B cell (primary cell): ENCODE data around the gene LMNTD1. TPM values are rescaled to one million over a fixed set of nuclear protein-coding genes. Genes with fewer than 3 reads are reported as not detected.
A peak's percentile ranks its signal among the peaks of the same experiment; 100 is the strongest.

ENCODE experiments used
- ATAC-seq: fragments of 200-7000 bp; cut with Tn5 transposase; one replicate; pipeline ENCODE4 v1.10.0; 2021; ENCODE audit warnings: low read depth, mild to moderate bottlenecking, moderate number of reproducible peaks, moderate library complexity
- CTCF ChIA-PET: fragments of 350-600 bp; sonication (Branson Sonifier 250); formaldehyde crosslinking; loops from one replicate; lab custom pipeline; 2021; ENCODE audit warnings: antibody characterized with exemption, inconsistent platforms; lab: Charles Lee
- POLR2A ChIA-PET: fragments of 350-600 bp; sonication (Branson Sonifier 250); formaldehyde crosslinking; loops from one replicate; lab custom pipeline; 2021; ENCODE audit warnings: antibody characterized with exemption; lab: Charles Lee
- DNase-seq: peaks from one replicate; pipeline ENCODE4 v3.0.0; 2013
- H2AFZ ChIP-seq: 2 replicates; pipeline ENCODE4 v1.6.1; 2012; ENCODE audit warnings: mild to moderate bottlenecking, low read depth, low read length; ENCODE audit not compliant: insufficient read depth, poor library complexity, severe bottlenecking
- H3K27ac ChIP-seq, 2 donors: 1 replicate in 1 of 2; 2 replicates in 1 of 2; pipeline ENCODE4 v1.5.1; 2012 to 2013; ENCODE audit warnings: low read length in 2 of 2, mild to moderate bottlenecking in 2 of 2, moderate library complexity in 1 of 2
- H3K27me3 ChIP-seq, 4 experiments: fragments of 200-600 bp in 1 of 4; sonication (generic) in 1 of 4; replicated peaks in 1 of 4; 1 replicate in 2 of 4; 2 replicates in 2 of 4; pipeline versions ENCODE4 v1.6.1 to v1.7.0; 2013 to 2016; ENCODE audit warnings: low read length in 3 of 4, mild to moderate bottlenecking in 2 of 4, mixed read lengths in 1 of 4, moderate library complexity in 1 of 4; ENCODE audit not compliant: insufficient read depth in 4 of 4, control insufficient read depth in 3 of 4; ENCODE audit errors: control extremely low read depth in 1 of 4
- H3K36me3 ChIP-seq, 2 experiments: replicated peaks in 1 of 2; 1 replicate in 1 of 2; 2 replicates in 1 of 2; pipeline versions ENCODE4 v1.6.1 to v1.7.1; 2013; ENCODE audit warnings: low read length in 1 of 2; ENCODE audit not compliant: insufficient read depth in 2 of 2, control insufficient read depth in 1 of 2; ENCODE audit errors: control extremely low read depth in 1 of 2, extremely low read depth in 1 of 2
- H3K4me1 ChIP-seq, 2 donors: fragments of 200-600 bp in 1 of 2; sonication (generic) in 1 of 2; 1 replicate in 1 of 2; 2 replicates in 1 of 2; pipeline versions ENCODE4 v1.5.1 to v1.6.1; 2013 to 2017; ENCODE audit warnings: low read length in 2 of 2; ENCODE audit not compliant: control insufficient read depth in 2 of 2, insufficient read depth in 2 of 2
- H3K4me2 ChIP-seq: replicated peaks from 2 replicates; pipeline ENCODE3; 2012; ENCODE audit warnings: mild to moderate bottlenecking, low read depth, low read length; ENCODE audit not compliant: poor library complexity, severe bottlenecking
- H3K4me3 ChIP-seq, 5 experiments: fragments of 200-600 bp in 1 of 5; sonication (generic) in 1 of 5; 1 replicate in 3 of 5; 2 replicates in 2 of 5; pipeline versions ENCODE4 v1.5.1 to v1.7.0; 2011 to 2016; ENCODE audit warnings: low read length in 4 of 5, mild to moderate bottlenecking in 4 of 5, low read depth in 2 of 5, control low read depth in 1 of 5, moderate library complexity in 1 of 5; ENCODE audit not compliant: insufficient read depth in 1 of 5; ENCODE audit errors: control extremely low read depth in 1 of 5, extremely low read depth in 1 of 5
- H3K79me2 ChIP-seq: fragments of 200-600 bp; sonication (generic); one replicate; pipeline ENCODE4 v1.6.0; 2016; ENCODE audit warnings: low read length; ENCODE audit not compliant: control insufficient read depth, insufficient read depth
- H3K9ac ChIP-seq: fragments of 200-600 bp; sonication (generic); 2 replicates; pipeline ENCODE4 v1.6.1; 2017; ENCODE audit warnings: mild to moderate bottlenecking, low read length, moderate library complexity
- H3K9me3 ChIP-seq, 3 donors: one replicate each; pipeline versions ENCODE4 v1.6.1 to v1.7.1; 2013; ENCODE audit warnings: low read length in 2 of 3; ENCODE audit not compliant: control insufficient read depth in 2 of 3, insufficient read depth in 1 of 3; ENCODE audit errors: control extremely low read depth in 1 of 3
- H4K20me1 ChIP-seq: 2 replicates; pipeline ENCODE4 v1.6.0; 2012; ENCODE audit warnings: mild to moderate bottlenecking, low read length; ENCODE audit not compliant: insufficient read depth, control insufficient read depth, poor library complexity, severe bottlenecking
- H3K27ac Mint-ChIP-seq: one replicate; pipeline ENCODE4 v1.8.0; 2021; ENCODE audit warnings: mixed read lengths
- H3K27me3 Mint-ChIP-seq: one replicate; pipeline ENCODE4 v1.8.0; 2021; ENCODE audit warnings: mixed read lengths
- H3K4me1 Mint-ChIP-seq: one replicate; pipeline ENCODE4 v1.8.0; 2021; ENCODE audit warnings: mixed read lengths
- H3K4me3 Mint-ChIP-seq: one replicate; pipeline ENCODE4 v1.8.0; 2021; ENCODE audit warnings: mixed read lengths
- H3K9me3 Mint-ChIP-seq: one replicate; pipeline ENCODE4 v1.8.0; 2022; ENCODE audit warnings: mixed read lengths; ENCODE audit not compliant: insufficient read depth
- CTCF ChIP-seq: fragments of 200-600 bp; IDR thresholded peaks from one replicate; pipeline ENCODE4 v1.8.0; 2022; ENCODE audit warnings: antibody characterized with exemption, mild to moderate bottlenecking
- EZH2 ChIP-seq: IDR thresholded peaks from 2 replicates; pipeline ENCODE4 v1.6.1; 2012; ENCODE audit warnings: borderline replicate concordance, low read depth, mild to moderate bottlenecking, moderate library complexity, low read length; ENCODE audit not compliant: insufficient read depth, poor library complexity, severe bottlenecking
- WGBS: methylation state at CpG from one replicate; pipeline ENCODE4 v1.1.5; 2013; ENCODE audit warnings: missing lambda C conversion rate; ENCODE audit not compliant: insufficient coverage; 5-methylcytosine and 5-hydroxymethylcytosine counted together
- intact Hi-C: fragments of 100-400 bp; cut with micrococcal nuclease; formaldehyde crosslinking; loops from one replicate; pipeline ENCODE4 v1.10.0; 2022
- polyA plus RNA-seq: library from polyadenylated mRNA; depleted of rRNA; stranded (reverse); fragments of >200 nt; gene quantifications from 2 replicates; pipeline ENCODE4 v1.2.3, GENCODE V29; 2012
- total RNA-seq, 2 donors: library from RNA; stranded (reverse); fragments of 120-200 nt in 1 of 2; gene quantifications; 1 replicate in 1 of 2; 2 replicates in 1 of 2; pipeline versions ENCODE4 v1.2.3 to v1.2.4, GENCODE V29; 2013 to 2022

Gene LMNTD1
- total and polyA plus RNA-seq, 2 donors (not counting 1 experiment from before 2014, with no cell fraction given): not detected

GRCh38 chr12:25438638-25439037, 114.4 kb downstream of the LMNTD1 start:
- DNase-seq (no peak), ATAC-seq (no peak)
- Histone ChIP-seq H3K79me2 (no peaks in the 10 kb centered on the region), H3K9ac (no peak overlapping the region), H3K27me3 (no peaks in the 10 kb centered on the region), H3K9me3 (no peaks in the 10 kb centered on the region), H3K4me2 (no peak overlapping the region), H3K36me3 (no peaks in the 10 kb centered on the region), H4K20me1 (no peaks in the 10 kb centered on the region), H3K4me1 (no peaks in the 10 kb centered on the region), H2AFZ (no peak overlapping the region), H3K4me3 (no peak overlapping the region), H3K27ac (no peak overlapping the region)
- no peak overlapping the region for H3K4me3 Mint-ChIP-seq
- H3K27ac Mint-ChIP-seq: no peak overlapping the region
- intact Hi-C loops: no loop called here
- peaks cover 4% of the 10 kb centered on the region for H3K4me1 Mint-ChIP-seq
- TF ChIP-seq EZH2: no peak
- no peak for TF ChIP-seq CTCF
- peaks cover 5% of the 10 kb centered on the region for H3K27me3 Mint-ChIP-seq
- H3K9me3 Mint-ChIP-seq: no peaks in the 10 kb centered on the region
- CTCF ChIA-PET: interaction anchor here (1.0 to 7.9 kb wide), 6 partner anchors 14 to 1212 kb away, joined by 3 to 39 read pairs (median 4); no protein-coding TSS in a partner anchor
- POLR2A ChIA-PET: no interaction called here
- WGBS: no CpG with 5 or more reads among the region's 1 CpG

- Histone ChIP-seq H3K4me3 (no peak overlapping the region), H3K79me2 (no peaks in the 10 kb centered on the region), H3K36me3 (no peaks in the 10 kb centered on the region), H2AFZ (peak overlapping the region; percentile 75), H3K9me3 (no peaks in the 10 kb centered on the region), H3K27ac (no peak overlapping the region), H3K4me2 (peak overlapping the region; percentile 50), H3K9ac (peak overlapping the region; percentile 25), H3K27me3 (no peaks in the 10 kb centered on the region), H4K20me1 (no peaks in the 10 kb centered on the region), H3K4me1 (no peaks in the 10 kb centered on the region)
- intact Hi-C loops: loop anchor here (1.0 kb wide), 5 partner anchors 581 to 1449 kb away; no protein-coding TSS in a partner anchor
- no peaks in the 10 kb centered on the region for H3K9me3 Mint-ChIP-seq
- no peak overlapping the region for H3K4me3 Mint-ChIP-seq
- TF ChIP-seq EZH2 (no peak), CTCF (peak; percentile 94)
- H3K27ac Mint-ChIP-seq: no peak overlapping the region
- peak; percentile 72 for DNase-seq
- WGBS: 57% methylated on average over 6 of the region's 9 CpGs
- ATAC-seq: peak; percentile 71
- peaks cover 4% of the 10 kb centered on the region for H3K4me1 Mint-ChIP-seq
- CTCF ChIA-PET: interaction anchor here (0.6 to 7.9 kb wide), 21 partner anchors 12 to 1244 kb away, joined by 3 to 39 read pairs (median 4); no protein-coding TSS in a partner anchor
- H3K27me3 Mint-ChIP-seq: peaks cover 5% of the 10 kb centered on the region
- POLR2A ChIA-PET: no interaction called here
Observed at GRCh38 chr12:25436206-25437030, 116.7 kb downstream of the LMNTD1 start.
